Liver (tissue), 9 donors: ENCODE results near the gene ANKRD13D. TPM values are rescaled to one million over a fixed set of nuclear protein-coding genes. Genes with fewer than 3 reads are reported as not detected.

Source experiments
- DNase-seq: peaks from one replicate; pipeline ENCODE4 v3.0.0-alpha.2; 2017; ENCODE audit warnings: low spot score
- H3K27ac ChIP-seq, 2 donors: one replicate each; pipeline ENCODE4 v1.7.0; 2013; ENCODE audit warnings: inconsistent platforms in 2 of 2, low read length in 2 of 2, control low read depth in 1 of 2, low read depth in 1 of 2, mild to moderate bottlenecking in 1 of 2
- H3K27me3 ChIP-seq, 4 donors: one replicate each; pipeline versions ENCODE4 v1.6.1 to v1.7.0; 2013; ENCODE audit warnings: low read length in 3 of 4, inconsistent platforms in 1 of 4, mild to moderate bottlenecking in 1 of 4, moderate library complexity in 1 of 4; ENCODE audit not compliant: control insufficient read depth in 4 of 4, insufficient read depth in 4 of 4
- H3K36me3 ChIP-seq, 4 donors: one replicate each; pipeline versions ENCODE4 v1.6.1 to v1.7.0; 2013; ENCODE audit warnings: low read length in 3 of 4, mild to moderate bottlenecking in 3 of 4, low read depth in 1 of 4, moderate library complexity in 1 of 4; ENCODE audit not compliant: control insufficient read depth in 4 of 4, insufficient read depth in 3 of 4
- H3K4me1 ChIP-seq, 4 donors: one replicate each; pipeline versions ENCODE4 v1.6.1 to v1.7.0; 2013; ENCODE audit warnings: low read length in 3 of 4, mild to moderate bottlenecking in 3 of 4, moderate library complexity in 1 of 4; ENCODE audit not compliant: control insufficient read depth in 4 of 4, insufficient read depth in 4 of 4
- H3K4me3 ChIP-seq, 3 donors: one replicate each; pipeline versions ENCODE4 v1.6.1 to v1.7.0; 2013; ENCODE audit warnings: low read length in 3 of 3, control low read depth in 1 of 3, low read depth in 1 of 3, mild to moderate bottlenecking in 1 of 3
- H3K9ac ChIP-seq, 2 donors: one replicate each; pipeline ENCODE4 v1.7.0; 2013; ENCODE audit warnings: low read length in 2 of 2, mild to moderate bottlenecking in 2 of 2, moderate library complexity in 2 of 2, control low read depth in 1 of 2, low read depth in 1 of 2
- H3K9me3 ChIP-seq, 4 donors: one replicate each; pipeline versions ENCODE4 v1.6.1 to v1.7.0; 2013; ENCODE audit warnings: low read length in 3 of 4; ENCODE audit not compliant: control insufficient read depth in 4 of 4
- EGR1 ChIP-seq, 2 donors: IDR thresholded peaks; 2 replicates each; pipeline ENCODE4 v1.6.1; 2016 to 2018; ENCODE audit warnings: antibody characterized with exemption in 2 of 2, low read depth in 2 of 2
- FOXA1 ChIP-seq: IDR thresholded peaks from 2 replicates; pipeline ENCODE4 v1.6.1; 2016; ENCODE audit warnings: antibody characterized with exemption
- FOXA2 ChIP-seq: IDR thresholded peaks from 2 replicates; pipeline ENCODE4 v1.6.1; 2016; ENCODE audit warnings: antibody characterized with exemption
- GABPA ChIP-seq, 2 donors: IDR thresholded peaks in 1 of 2; conservative IDR thresholded peaks in 1 of 2; 2 replicates each; pipeline ENCODE4 v1.6.1; 2016; ENCODE audit warnings: antibody characterized with exemption in 2 of 2, mild to moderate bottlenecking in 1 of 2, moderate library complexity in 1 of 2
- HNF4A ChIP-seq, 2 donors: conservative IDR thresholded peaks; 2 replicates each; pipeline ENCODE4 v1.6.1; 2016; ENCODE audit warnings: antibody characterized with exemption in 2 of 2, mild to moderate bottlenecking in 2 of 2
- HNF4G ChIP-seq: IDR thresholded peaks from 2 replicates; pipeline ENCODE4 v1.6.1; 2016; ENCODE audit warnings: antibody characterized with exemption
- JUND ChIP-seq, 2 donors: IDR thresholded peaks; 2 replicates each; pipeline ENCODE4 v1.6.1; 2016; ENCODE audit warnings: antibody characterized with exemption in 2 of 2
- NR2F2 ChIP-seq: IDR thresholded peaks from 2 replicates; pipeline ENCODE4 v1.6.1; 2016; ENCODE audit warnings: antibody characterized with exemption
- RAD21 ChIP-seq, 2 donors: IDR thresholded peaks; 2 replicates each; pipeline ENCODE4 v1.6.1; 2016; ENCODE audit warnings: antibody characterized with exemption in 2 of 2, mild to moderate bottlenecking in 2 of 2
- REST ChIP-seq: IDR thresholded peaks from 2 replicates; pipeline ENCODE4 v1.6.1; 2016; ENCODE audit warnings: antibody characterized with exemption, mild to moderate bottlenecking
- SP1 ChIP-seq: IDR thresholded peaks from 2 replicates; pipeline ENCODE4 v1.6.1; 2018; ENCODE audit warnings: antibody characterized with exemption, mild to moderate bottlenecking
- TAF1 ChIP-seq: conservative IDR thresholded peaks from 2 replicates; pipeline ENCODE4 v1.6.1; 2016; ENCODE audit warnings: antibody characterized with exemption, mild to moderate bottlenecking
- YY1 ChIP-seq: IDR thresholded peaks from 2 replicates; pipeline ENCODE4 v1.6.1; 2016; ENCODE audit warnings: antibody characterized with exemption, mild to moderate bottlenecking
- WGBS: extraction: QIAGEN DNeasy Blood & Tissue Kit; methylation state at CpG from one replicate; pipeline ENCODE4 v1.1.7; 2013; 5-methylcytosine and 5-hydroxymethylcytosine counted together
- polyA plus RNA-seq, 2 donors: library from polyadenylated mRNA; stranded (reverse) in 1 of 2; unstranded in 1 of 2; fragments of 200-250 nt in 1 of 2; fragments of >200 nt in 1 of 2; fragmentation: Nextera tagmentation in 1 of 2; extraction: Ambion mirVana in 1 of 2; gene quantifications; one replicate each; pipeline versions ENCODE4 v1.2.1 to v1.2.3, GENCODE V29; 2013 to 2015
- total RNA-seq, 2 donors: library from RNA; depleted of rRNA; stranded (reverse); fragments of >200 nt; gene quantifications; one replicate each; pipeline ENCODE4 v1.2.3, GENCODE V29; 2014
- TF ChIP-seq, protein P1 (sequence below): IDR thresholded peaks from 2 replicates; pipeline ENCODE4 v1.6.1; 2016; ENCODE audit warnings: antibody characterized with exemption
- TF ChIP-seq, protein P2 (sequence below): IDR thresholded peaks from 2 replicates; pipeline ENCODE4 v1.6.1; 2016; ENCODE audit warnings: antibody characterized with exemption
- TF ChIP-seq, protein P3 (sequence below): fragments of 150-350 bp; IDR thresholded peaks from 2 replicates; pipeline ENCODE4 v1.5.1; 2017; ENCODE audit warnings: improper control_type of control experiment, low read depth, low read length; ENCODE audit not compliant: missing input control
- TF ChIP-seq, protein P4 (sequence below): IDR thresholded peaks from 2 replicates; pipeline ENCODE4 v1.6.1; 2016; ENCODE audit warnings: antibody characterized with exemption
- donor health status: healthy.
- donor health status: healthy.
- donor health status: healthy.
- donor health status: healthy.
- donor health status: healthy.

The ANKRD13D gene
- total and polyA plus RNA-seq, 4 donors = 5.5 to 15.0 (median 5.9) TPM

- no peak for DNase-seq
- no peak overlapping the region for H3K9ac ChIP-seq
- 86% methylated on average over 39 of the region's 39 CpGs for WGBS
- H3K4me3 ChIP-seq = peak overlapping the region in 1 of 3 donors; percentile 2
- H3K4me1 ChIP-seq = peaks cover 0 to 24% (median 14%) of the 10 kb centered on the region in 4 donors
- no peaks in the 10 kb centered on the region for H3K9me3 ChIP-seq
- no peaks in the 10 kb centered on the region for H3K27me3 ChIP-seq
- peak overlapping the region; percentile 88 to 94 for H3K27ac ChIP-seq
- peaks cover 17 to 43% (median 25%) of the 10 kb centered on the region in 4 donors for H3K36me3 ChIP-seq
- TF ChIP-seq, protein P1, sequence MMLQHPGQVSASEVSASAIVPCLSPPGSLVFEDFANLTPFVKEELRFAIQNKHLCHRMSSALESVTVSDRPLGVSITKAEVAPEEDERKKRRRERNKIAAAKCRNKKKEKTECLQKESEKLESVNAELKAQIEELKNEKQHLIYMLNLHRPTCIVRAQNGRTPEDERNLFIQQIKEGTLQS = no peak
- TF ChIP-seq GABPA (IDR thresholded peaks at IDR 0.05 in 1 of 2, conservative IDR thresholded peaks at IDR 0.05 in 1 of 2) = no peak
- TF ChIP-seq, protein P2, sequence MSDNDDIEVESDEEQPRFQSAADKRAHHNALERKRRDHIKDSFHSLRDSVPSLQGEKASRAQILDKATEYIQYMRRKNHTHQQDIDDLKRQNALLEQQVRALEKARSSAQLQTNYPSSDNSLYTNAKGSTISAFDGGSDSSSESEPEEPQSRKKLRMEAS = no peak
- TF ChIP-seq YY1 = no peak
- no peak for TF ChIP-seq SP1
- no peak for TF ChIP-seq REST
- TF ChIP-seq FOXA1 = no peak
- TF ChIP-seq TAF1 = no peak
- TF ChIP-seq, protein P3, sequence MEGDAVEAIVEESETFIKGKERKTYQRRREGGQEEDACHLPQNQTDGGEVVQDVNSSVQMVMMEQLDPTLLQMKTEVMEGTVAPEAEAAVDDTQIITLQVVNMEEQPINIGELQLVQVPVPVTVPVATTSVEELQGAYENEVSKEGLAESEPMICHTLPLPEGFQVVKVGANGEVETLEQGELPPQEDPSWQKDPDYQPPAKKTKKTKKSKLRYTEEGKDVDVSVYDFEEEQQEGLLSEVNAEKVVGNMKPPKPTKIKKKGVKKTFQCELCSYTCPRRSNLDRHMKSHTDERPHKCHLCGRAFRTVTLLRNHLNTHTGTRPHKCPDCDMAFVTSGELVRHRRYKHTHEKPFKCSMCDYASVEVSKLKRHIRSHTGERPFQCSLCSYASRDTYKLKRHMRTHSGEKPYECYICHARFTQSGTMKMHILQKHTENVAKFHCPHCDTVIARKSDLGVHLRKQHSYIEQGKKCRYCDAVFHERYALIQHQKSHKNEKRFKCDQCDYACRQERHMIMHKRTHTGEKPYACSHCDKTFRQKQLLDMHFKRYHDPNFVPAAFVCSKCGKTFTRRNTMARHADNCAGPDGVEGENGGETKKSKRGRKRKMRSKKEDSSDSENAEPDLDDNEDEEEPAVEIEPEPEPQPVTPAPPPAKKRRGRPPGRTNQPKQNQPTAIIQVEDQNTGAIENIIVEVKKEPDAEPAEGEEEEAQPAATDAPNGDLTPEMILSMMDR = no peak
- no peak for TF ChIP-seq HNF4A (conservative IDR thresholded peaks at IDR 0.05)
- no peak for TF ChIP-seq HNF4G
- no peak for TF ChIP-seq EGR1 (IDR thresholded peaks at IDR 0.05; ENCODE audit: low read depth in 2 of 2)
- TF ChIP-seq, protein P4, sequence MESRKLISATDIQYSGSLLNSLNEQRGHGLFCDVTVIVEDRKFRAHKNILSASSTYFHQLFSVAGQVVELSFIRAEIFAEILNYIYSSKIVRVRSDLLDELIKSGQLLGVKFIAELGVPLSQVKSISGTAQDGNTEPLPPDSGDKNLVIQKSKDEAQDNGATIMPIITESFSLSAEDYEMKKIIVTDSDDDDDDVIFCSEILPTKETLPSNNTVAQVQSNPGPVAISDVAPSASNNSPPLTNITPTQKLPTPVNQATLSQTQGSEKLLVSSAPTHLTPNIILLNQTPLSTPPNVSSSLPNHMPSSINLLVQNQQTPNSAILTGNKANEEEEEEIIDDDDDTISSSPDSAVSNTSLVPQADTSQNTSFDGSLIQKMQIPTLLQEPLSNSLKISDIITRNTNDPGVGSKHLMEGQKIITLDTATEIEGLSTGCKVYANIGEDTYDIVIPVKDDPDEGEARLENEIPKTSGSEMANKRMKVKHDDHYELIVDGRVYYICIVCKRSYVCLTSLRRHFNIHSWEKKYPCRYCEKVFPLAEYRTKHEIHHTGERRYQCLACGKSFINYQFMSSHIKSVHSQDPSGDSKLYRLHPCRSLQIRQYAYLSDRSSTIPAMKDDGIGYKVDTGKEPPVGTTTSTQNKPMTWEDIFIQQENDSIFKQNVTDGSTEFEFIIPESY = no peak
- TF ChIP-seq RAD21 (IDR thresholded peaks at IDR 0.05) = no peak
- no peak for TF ChIP-seq FOXA2
- no peak for TF ChIP-seq JUND (IDR thresholded peaks at IDR 0.05)
- TF ChIP-seq NR2F2 = no peak
Measured at GRCh38 chr11:67285541-67286498, 3.3 kb upstream of the ANKRD13D start.
